ENCODE measurements around the gene SPG11. TPM values are rescaled to one million over a fixed set of nuclear protein-coding genes. Genes with fewer than 3 reads are reported as not detected.
A peak's percentile ranks its signal among the peaks of the same experiment; 100 is the strongest.

Gene SPG11
- total and polyA plus RNA-seq, 2 of the 13 experiments (the other 11 are each of a cell fraction or from before 2014, with no cell fraction given), result 31.5 to 40.7 TPM

DNA sequence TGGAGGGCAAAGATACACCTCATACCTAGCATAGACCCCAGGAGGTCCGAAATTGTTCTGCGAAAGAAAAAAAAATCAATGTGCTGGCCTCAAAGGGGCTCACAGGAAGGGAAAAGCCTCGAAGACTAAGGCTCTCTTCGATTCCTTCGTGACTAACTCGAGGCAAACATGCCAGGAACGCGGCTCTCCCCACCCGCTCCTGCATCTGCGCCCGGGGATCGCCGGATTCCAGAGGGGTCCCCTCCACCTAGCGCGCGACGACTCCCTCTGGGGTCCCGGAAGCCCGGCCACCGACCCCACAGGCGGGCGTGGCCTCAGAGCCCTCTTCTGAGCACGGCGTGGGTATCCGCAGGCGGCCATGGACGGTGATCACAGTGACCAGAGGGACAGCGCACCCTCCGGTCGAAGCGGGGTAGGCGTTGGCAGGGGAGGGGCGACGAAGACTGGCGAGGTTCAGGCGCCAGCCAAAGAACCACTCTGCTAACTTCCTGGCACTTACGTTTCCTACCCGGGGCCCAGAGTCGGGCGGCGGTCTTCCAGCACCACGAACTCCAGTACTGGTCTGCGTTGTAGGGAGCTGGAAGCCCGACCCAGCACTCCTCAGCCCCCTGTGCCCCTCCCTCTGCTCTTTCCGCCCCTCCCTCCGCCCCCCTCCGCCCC lies 127.0 kb downstream of the SPG11 start (continued):
- TF ChIP-seq ZNF710 (CRISPR knock-in tag; IDR thresholded peaks at IDR 0.05; ENCODE audit: borderline replicate concordance) (no peak), ZNF335 (CRISPR knock-in tag; IDR thresholded peaks at IDR 0.05) (no peak), ZFX (CRISPR knock-in tag; IDR thresholded peaks at IDR 0.05; ENCODE audit: low read depth) (peak; percentile 14), CREB1 (IDR thresholded peaks at IDR 0.05) (no peak), CREB1 (CRISPR knock-in tag; IDR thresholded peaks at IDR 0.05) (no peak), NFE2L2 (IDR thresholded peaks at IDR 0.05; ENCODE audit: low read length) (no peak), PHF21A (CRISPR knock-in tag; IDR thresholded peaks at IDR 0.05) (no peak), ZNF543 (CRISPR knock-in tag; IDR thresholded peaks at IDR 0.05) (peak; percentile 75; the same call in 1 of the 2 replicates), ZNF230 (CRISPR knock-in tag; IDR thresholded peaks at IDR 0.05) (no peak; the same call in 1 of the 2 replicates), NR2F1 (CRISPR knock-in tag; IDR thresholded peaks at IDR 0.05) (no peak), ZNF839 (CRISPR knock-in tag; IDR thresholded peaks at IDR 0.05; ENCODE audit: borderline replicate concordance) (no peak), HNF4G (IDR thresholded peaks at IDR 0.05; ENCODE audit: borderline replicate concordance, low read depth, low read length) (no peak), HNF4G (CRISPR knock-in tag; IDR thresholded peaks at IDR 0.05; ENCODE audit: borderline replicate concordance, low read depth) (no peak), HMGXB3 (CRISPR knock-in tag; IDR thresholded peaks at IDR 0.05; ENCODE audit: borderline replicate concordance) (no peak), JUNB (CRISPR knock-in tag; IDR thresholded peaks at IDR 0.05; ENCODE audit: borderline replicate concordance) (no peak), RFX5 (IDR thresholded peaks at IDR 0.05; ENCODE audit: low read depth, low read length) (no peak; the same call in 1 of the 2 replicates)
- TF ChIP-seq, protein P1, sequence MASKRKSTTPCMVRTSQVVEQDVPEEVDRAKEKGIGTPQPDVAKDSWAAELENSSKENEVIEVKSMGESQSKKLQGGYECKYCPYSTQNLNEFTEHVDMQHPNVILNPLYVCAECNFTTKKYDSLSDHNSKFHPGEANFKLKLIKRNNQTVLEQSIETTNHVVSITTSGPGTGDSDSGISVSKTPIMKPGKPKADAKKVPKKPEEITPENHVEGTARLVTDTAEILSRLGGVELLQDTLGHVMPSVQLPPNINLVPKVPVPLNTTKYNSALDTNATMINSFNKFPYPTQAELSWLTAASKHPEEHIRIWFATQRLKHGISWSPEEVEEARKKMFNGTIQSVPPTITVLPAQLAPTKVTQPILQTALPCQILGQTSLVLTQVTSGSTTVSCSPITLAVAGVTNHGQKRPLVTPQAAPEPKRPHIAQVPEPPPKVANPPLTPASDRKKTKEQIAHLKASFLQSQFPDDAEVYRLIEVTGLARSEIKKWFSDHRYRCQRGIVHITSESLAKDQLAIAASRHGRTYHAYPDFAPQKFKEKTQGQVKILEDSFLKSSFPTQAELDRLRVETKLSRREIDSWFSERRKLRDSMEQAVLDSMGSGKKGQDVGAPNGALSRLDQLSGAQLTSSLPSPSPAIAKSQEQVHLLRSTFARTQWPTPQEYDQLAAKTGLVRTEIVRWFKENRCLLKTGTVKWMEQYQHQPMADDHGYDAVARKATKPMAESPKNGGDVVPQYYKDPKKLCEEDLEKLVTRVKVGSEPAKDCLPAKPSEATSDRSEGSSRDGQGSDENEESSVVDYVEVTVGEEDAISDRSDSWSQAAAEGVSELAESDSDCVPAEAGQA (IDR thresholded peaks at IDR 0.05; ENCODE audit: low read depth), result no peak
- TF ChIP-seq, protein P1 (CRISPR knock-in tag; IDR thresholded peaks at IDR 0.05; ENCODE audit: borderline replicate concordance), result no peak
